Large intestine (tissue), 3 donors: ENCODE results near the gene ADARB2. TPM values are rescaled to one million over a fixed set of nuclear protein-coding genes. Genes with fewer than 3 reads are reported as not detected.

ENCODE experiments used
- DNase-seq, 2 donors: peaks; one replicate each; pipeline versions ENCODE4 v3.0.0 to v3.0.0-alpha.2; 2013
- H3K27ac ChIP-seq: one replicate; pipeline ENCODE4 v1.5.1; 2013; ENCODE audit warnings: low read length
- H3K27me3 ChIP-seq: 2 replicates; pipeline ENCODE4 v1.6.1; 2013; ENCODE audit warnings: low read length; ENCODE audit not compliant: control insufficient read depth, insufficient read depth
- H3K36me3 ChIP-seq: 2 replicates; pipeline ENCODE4 v1.6.1; 2013; ENCODE audit warnings: low read length; ENCODE audit not compliant: control insufficient read depth, insufficient read depth
- H3K4me1 ChIP-seq: one replicate; pipeline ENCODE4 v1.6.1; 2013; ENCODE audit warnings: low read length; ENCODE audit not compliant: control insufficient read depth, insufficient read depth
- H3K4me3 ChIP-seq: one replicate; pipeline ENCODE4 v1.5.1; 2013; ENCODE audit warnings: low read length
- H3K9me3 ChIP-seq: one replicate; pipeline ENCODE4 v1.6.1; 2013; ENCODE audit warnings: mild to moderate bottlenecking, low read depth, low read length, moderate library complexity; ENCODE audit not compliant: control insufficient read depth
- WGBS: methylation state at CpG from one replicate; pipeline ENCODE4 v1.1.5; 2013; ENCODE audit warnings: low lambda C conversion rate; ENCODE audit not compliant: insufficient coverage; 5-methylcytosine and 5-hydroxymethylcytosine counted together
- polyA plus RNA-seq: library from polyadenylated mRNA; unstranded; fragments of 120-200 nt; gene quantifications from one replicate; pipeline ENCODE4 v1.2.1, GENCODE V29; 2013

Gene ADARB2
- polyA plus RNA-seq, 1 donor: 0.52 TPM

DNA sequence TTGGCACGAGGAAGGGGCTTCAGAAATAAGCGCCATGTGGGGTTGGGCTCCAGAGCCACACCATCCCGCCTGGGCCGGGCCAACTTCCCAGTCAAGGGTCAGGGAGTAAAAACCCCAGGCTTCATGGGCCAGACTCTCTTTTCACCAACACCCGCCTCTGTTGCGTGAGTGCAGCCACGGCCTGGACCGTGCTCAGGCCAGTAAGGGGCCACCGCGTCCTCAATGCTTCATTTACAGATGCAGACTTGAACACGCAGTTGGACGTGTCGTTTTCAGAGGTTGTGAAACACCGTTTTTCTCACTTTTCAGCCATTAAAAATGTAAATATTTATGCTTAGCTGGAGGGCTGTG, 520.1 kb downstream of the ADARB2 start:
- no peaks in the 10 kb centered on the region for H3K27me3 ChIP-seq
- H3K4me1 ChIP-seq: no peaks in the 10 kb centered on the region
- no peak overlapping the region for H3K27ac ChIP-seq
- 80% methylated on average over 3 of the region's 14 CpGs for WGBS
- no peak for DNase-seq
- H3K36me3 ChIP-seq: no peaks in the 10 kb centered on the region
- H3K4me3 ChIP-seq: no peak overlapping the region
- H3K9me3 ChIP-seq: peaks cover 9% of the 10 kb centered on the region

DNA sequence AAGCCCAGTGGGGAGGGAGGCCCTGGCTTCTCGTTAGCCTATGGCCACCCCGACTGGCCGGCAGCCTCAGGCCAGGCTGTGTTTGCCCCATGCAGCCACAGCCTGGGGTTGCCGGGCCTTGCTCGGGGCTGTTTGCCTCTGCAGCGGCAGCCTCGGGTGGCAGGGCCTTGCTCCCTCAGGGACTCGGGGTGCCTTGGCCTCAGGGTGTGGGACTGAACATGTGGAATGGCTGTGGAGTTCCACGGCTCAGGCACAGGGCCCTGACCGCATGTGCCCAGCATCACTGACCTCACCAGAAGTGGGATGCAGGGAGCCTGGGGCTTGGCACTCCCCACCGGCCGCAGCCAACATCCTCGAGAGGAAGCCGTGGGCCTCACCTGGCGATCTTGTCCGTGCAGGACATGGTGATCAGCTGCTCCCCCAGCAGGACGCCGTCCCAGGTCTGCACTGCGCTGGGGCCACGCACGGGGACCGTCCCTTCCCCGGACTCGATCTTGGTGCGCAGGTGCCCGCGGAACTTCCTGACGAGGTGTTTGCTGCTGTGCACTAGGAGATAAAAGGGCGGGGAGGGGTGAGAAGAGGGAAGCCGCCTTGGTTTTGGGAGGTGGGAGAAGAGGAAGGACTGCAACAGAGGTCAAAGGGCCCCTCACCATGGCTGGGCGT, 520.6 kb downstream of the ADARB2 start:
- H3K36me3 ChIP-seq: no peaks in the 10 kb centered on the region
- H3K4me3 ChIP-seq: no peak overlapping the region
- DNase-seq: no peak
- no peaks in the 10 kb centered on the region for H3K4me1 ChIP-seq
- H3K27ac ChIP-seq: no peak overlapping the region
- peaks cover 9% of the 10 kb centered on the region for H3K9me3 ChIP-seq
- H3K27me3 ChIP-seq: no peaks in the 10 kb centered on the region
- no CpG with 5 or more reads among the region's 31 CpGs for WGBS

DNA sequence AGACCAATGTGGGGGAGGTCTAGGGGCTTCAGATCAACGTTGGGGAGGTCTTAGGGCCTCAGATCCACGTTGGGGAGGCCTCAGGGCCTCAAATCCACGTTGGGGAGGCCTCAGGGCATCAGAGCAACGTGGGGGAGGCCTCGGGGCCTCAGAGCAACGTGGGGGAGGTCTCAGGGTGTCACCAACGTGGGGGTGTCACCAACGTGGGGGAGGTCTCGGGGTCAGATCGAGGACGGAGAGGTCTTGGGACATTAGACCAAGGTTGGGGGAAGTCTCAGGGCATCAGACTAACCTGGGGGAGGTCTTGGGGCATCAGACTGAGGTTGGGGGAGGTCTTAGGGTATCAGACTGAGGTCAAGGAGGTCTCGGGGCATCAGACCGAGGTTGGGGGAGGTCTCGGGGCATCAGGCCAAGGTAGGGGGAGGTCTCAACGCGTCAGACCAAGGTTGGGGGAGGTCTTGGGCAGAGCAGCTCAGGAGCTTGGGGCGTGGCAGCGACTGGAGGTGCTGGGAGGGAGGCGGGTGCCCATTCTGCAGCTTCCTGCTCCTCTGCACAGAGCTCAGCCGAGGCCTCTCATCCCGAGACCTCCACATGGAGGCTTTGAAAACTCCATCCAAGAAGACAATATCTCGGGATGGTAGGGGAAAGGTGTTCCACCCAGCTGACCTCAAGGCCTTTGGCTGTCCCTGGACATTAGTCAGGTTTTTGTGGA, 521.3 kb downstream of the ADARB2 start:
- no peaks in the 10 kb centered on the region for H3K27me3 ChIP-seq
- WGBS: 60% methylated on average over 1 of the region's 22 CpGs
- peaks cover 9% of the 10 kb centered on the region for H3K9me3 ChIP-seq
- H3K27ac ChIP-seq: no peak overlapping the region
- H3K36me3 ChIP-seq: no peaks in the 10 kb centered on the region
- H3K4me1 ChIP-seq: no peaks in the 10 kb centered on the region
- DNase-seq: no peak
- no peak overlapping the region for H3K4me3 ChIP-seq

DNA sequence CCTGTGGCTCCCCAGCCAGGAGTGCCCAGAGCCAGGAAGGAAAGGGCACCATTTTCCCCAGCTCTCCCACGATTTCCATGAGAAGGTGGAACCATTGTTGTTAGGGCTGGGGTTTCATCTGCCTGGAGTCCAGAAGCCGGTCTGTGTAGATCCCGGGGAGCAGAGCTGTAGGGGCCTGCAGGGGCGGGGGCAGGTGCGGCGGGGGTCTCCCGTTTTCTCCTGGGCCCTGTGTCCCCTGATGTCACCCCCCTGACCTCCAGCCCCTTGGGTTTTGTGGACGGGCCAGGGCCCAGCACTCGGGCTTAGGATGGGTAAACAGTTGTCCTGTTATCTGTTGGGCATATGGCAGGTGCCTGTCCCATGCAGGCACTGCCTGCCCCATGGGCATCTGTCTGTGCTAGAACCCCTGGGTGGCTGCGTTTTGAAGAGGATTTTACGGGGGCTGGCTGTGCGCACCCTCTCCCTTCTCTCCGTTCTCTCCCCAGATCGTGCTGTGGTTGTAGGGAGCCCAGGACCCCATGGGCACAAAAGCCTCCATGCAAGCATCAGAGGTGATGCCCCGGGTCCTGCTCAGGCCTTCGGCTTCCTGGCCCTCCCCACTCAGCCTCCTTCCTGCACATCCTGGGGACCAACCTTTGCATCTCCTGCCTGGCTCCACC, 522.3 kb downstream of the ADARB2 start:
- Histone ChIP-seq H3K9me3 (peaks cover 6% of the 10 kb centered on the region), H3K27ac (no peak overlapping the region), H3K4me3 (no peak overlapping the region), H3K4me1 (no peaks in the 10 kb centered on the region), H3K36me3 (no peaks in the 10 kb centered on the region), H3K27me3 (no peaks in the 10 kb centered on the region)
- DNase-seq: no peak
- no CpG with 5 or more reads among the region's 16 CpGs for WGBS

DNA sequence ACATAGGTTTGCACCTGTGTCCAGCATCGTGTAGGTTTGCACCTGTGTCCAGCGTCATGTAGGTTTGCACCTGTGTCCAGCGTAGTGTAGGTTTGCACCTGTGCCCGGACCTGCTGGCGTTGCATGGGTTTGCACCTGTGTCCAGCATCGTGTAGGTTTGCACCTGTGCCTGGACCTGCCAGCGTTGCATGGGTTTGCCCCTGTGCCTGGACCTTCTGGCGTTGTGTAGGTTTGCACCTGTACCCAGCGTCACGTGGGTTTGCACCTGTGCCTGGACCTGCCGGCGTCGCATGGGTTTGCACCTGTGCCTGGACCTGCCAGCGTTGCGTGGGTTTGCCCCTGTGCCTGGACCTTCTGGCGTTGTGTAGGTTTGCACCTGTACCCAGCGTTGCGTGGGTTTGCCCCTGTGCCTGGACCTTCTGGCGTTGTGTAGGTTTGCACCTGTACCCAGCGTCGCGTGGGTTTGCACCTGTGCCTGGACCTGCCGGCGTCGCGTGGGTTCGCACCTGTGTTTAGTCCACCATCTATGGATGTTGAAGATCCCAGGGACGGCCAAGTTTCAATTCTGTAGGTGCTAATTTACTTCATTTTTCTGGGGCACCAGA, 523.2 kb downstream of the ADARB2 start:
- WGBS: no CpG with 5 or more reads among the region's 28 CpGs
- Histone ChIP-seq H3K4me1 (no peaks in the 10 kb centered on the region), H3K27ac (no peak overlapping the region), H3K9me3 (peaks cover 6% of the 10 kb centered on the region), H3K36me3 (no peaks in the 10 kb centered on the region), H3K27me3 (no peaks in the 10 kb centered on the region), H3K4me3 (no peak overlapping the region)
- no peak for DNase-seq

DNA sequence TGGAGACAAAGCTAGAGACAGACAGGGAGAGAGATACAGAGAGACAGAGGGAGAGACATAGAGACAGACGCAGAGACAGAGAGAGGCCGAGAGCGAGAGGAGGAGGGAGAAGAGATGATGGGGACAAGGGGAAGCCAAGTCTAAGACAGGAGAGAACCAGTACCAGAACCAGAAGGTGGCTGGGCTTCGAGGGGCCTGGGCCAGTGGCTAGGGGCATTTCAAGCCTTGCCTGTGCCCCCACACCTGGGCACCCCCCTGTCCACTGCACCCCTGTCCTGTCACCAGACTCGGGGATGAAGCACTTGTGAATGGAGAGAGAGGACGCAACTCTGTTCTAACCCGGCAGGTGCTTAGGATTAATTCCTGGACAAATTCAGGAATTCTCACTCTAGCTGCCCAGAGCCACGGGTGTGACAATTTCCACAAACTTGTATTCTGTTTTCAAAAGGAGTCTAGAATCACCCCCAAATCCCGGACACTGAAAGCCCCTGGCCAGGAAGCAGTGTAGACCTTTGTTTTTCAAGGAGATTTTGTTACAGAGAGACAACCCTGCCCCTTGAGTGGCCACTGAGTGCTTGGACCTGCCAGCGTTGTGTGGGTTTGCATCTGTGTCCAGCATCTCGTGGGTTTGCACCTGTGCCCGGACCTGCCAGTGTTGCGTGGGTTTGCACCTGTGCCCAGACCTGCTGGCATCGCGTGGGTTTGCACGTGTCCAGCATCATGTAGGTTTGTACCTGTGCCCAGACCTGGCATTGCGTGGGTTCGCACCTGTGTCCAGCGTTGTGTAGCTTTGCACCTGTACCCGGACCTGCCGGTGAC, 523.9 kb downstream of the ADARB2 start:
- Histone ChIP-seq H3K4me1 (no peaks in the 10 kb centered on the region), H3K4me3 (no peak overlapping the region), H3K36me3 (no peaks in the 10 kb centered on the region), H3K27me3 (no peaks in the 10 kb centered on the region), H3K9me3 (peaks cover 6% of the 10 kb centered on the region), H3K27ac (no peak overlapping the region)
- DNase-seq: no peak
- 71% methylated on average over 2 of the region's 21 CpGs for WGBS

DNA sequence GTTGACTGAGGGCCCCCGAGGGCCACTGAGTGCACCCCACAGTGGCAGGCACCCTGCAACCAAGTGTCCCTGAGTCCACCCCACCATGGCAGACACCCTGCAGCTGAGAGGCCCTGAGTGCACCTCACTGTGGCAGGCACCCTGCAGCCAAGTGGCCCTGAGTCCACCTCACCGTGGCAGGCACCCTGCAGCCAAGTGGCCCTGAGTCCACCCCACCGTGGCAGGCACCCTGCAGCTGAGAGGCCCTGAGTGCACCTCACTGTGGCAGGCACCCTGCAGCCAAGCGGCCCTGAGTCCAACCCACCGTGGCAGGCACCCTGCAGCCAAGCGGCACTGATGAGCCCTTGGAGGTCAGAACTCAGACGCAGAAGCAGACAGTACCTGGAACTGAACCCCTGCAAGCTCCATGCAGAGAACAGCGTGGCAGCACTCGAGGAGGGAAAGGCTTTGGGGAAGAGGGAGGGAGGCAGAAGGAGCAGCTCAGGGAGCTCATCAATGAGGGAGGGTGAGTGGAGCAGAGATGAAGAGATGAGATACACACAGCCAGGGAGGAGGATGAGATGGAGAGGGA, 524.7 kb downstream of the ADARB2 start:
- Histone ChIP-seq H3K27ac (no peak overlapping the region), H3K4me1 (no peaks in the 10 kb centered on the region), H3K9me3 (peaks cover 6% of the 10 kb centered on the region), H3K36me3 (no peaks in the 10 kb centered on the region), H3K27me3 (no peaks in the 10 kb centered on the region), H3K4me3 (no peak overlapping the region)
- WGBS: 54% methylated on average over 2 of the region's 9 CpGs
- DNase-seq: no peak

DNA sequence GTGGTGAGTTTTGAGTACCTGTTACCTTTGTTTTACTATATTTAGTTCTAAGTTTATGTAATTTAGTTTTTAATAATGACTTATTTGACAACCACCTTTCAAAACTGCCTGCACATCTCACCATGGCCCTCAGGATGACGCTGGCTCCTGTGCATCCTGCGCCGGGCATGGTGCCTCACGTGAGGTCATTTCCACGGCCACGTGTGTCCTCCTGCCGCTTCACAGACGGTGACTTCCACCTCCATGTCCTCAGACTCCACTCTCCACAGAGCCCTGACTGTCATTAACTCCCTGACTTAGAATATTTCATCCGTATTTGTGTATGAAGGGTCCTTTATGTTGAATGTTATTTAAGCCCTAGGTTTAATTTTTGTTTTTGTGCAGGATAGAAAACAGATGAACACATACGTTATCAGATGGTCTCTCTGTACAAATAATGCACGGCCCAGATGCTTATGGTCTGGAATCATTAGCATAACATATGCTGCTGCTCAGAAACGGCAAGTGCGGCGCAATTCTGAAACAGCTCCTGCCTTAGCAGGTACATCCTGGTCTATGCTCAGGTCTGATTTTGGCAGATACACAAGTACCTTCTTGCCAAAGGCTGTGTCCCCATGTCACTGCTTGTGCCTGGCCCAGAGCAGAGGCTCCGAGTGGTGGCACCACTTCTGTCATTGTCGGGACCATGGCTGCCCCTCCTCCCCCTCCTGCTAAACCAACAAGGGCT, 525.3 kb downstream of the ADARB2 start:
- no peak overlapping the region for H3K4me3 ChIP-seq
- no peak for DNase-seq
- no peak overlapping the region for H3K27ac ChIP-seq
- no CpG with 5 or more reads among the region's 16 CpGs for WGBS
- H3K27me3 ChIP-seq: no peaks in the 10 kb centered on the region
- H3K4me1 ChIP-seq: no peaks in the 10 kb centered on the region
- no peaks in the 10 kb centered on the region for H3K36me3 ChIP-seq
- peaks cover 6% of the 10 kb centered on the region for H3K9me3 ChIP-seq

DNA sequence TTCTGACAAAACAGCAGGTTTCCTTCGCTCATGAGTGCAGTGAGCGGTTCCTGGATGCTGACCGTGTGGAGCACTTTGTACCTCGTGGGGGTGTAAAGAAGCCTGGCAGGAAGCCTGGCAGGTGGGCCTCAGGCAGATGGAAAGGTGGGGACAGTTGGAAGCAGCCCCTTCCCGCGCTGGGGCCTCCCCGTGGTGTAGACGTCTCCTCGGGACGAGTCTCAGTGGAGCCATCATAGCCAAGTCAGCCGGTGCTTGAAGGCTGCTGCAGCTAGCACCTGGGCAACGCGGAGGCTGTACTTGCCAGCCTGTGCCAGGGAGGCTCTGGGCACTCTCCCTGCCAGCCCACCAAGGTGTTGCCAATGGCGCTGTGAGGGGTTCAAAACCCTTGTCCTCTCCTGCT, 526.7 kb downstream of the ADARB2 start:
- Histone ChIP-seq H3K4me3 (no peak overlapping the region), H3K4me1 (no peaks in the 10 kb centered on the region), H3K36me3 (no peaks in the 10 kb centered on the region), H3K9me3 (no peaks in the 10 kb centered on the region), H3K27ac (no peak overlapping the region), H3K27me3 (no peaks in the 10 kb centered on the region)
- no peak for DNase-seq
- WGBS: no CpG with 5 or more reads among the region's 14 CpGs
